ENCODE data around the gene LRRK1.
A peak's percentile ranks its signal among the peaks of the same experiment; 100 is the strongest.

LRRK1 gene

DNA sequence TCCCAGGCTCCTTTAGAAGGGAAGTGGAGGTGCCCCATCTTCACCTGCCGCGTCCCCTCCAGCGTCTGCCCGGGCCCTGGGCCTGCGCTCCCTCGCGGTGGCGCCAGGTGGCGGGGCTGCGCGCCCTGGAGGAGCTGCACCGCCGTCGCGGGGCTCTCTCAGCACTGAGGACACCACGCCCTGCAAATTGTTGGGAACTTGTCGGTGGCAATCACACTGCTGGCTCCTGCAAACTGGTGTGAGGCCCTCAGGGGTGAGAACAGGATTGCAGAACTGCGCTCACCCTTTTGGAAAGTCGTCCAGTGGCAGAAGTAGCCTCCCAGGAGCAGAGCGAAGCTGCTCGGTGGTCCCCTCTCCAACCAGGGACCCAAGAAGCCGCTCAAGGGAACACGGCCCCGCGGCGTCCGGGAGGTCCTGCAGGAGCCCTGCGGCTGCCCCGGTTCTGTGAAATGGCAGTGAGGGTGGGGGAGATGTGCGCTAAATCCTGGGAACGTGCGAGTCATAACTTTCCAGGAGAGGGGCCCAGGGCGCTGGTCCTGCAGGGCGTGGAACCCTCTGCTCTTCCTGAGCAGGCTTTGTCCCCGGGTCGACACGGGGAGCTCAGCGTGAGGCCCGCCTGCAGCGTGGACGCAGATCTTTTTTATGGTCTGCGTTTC, 995 bp upstream of the LRRK1 start:
- peak; percentile 71 for DNase-seq

DNA sequence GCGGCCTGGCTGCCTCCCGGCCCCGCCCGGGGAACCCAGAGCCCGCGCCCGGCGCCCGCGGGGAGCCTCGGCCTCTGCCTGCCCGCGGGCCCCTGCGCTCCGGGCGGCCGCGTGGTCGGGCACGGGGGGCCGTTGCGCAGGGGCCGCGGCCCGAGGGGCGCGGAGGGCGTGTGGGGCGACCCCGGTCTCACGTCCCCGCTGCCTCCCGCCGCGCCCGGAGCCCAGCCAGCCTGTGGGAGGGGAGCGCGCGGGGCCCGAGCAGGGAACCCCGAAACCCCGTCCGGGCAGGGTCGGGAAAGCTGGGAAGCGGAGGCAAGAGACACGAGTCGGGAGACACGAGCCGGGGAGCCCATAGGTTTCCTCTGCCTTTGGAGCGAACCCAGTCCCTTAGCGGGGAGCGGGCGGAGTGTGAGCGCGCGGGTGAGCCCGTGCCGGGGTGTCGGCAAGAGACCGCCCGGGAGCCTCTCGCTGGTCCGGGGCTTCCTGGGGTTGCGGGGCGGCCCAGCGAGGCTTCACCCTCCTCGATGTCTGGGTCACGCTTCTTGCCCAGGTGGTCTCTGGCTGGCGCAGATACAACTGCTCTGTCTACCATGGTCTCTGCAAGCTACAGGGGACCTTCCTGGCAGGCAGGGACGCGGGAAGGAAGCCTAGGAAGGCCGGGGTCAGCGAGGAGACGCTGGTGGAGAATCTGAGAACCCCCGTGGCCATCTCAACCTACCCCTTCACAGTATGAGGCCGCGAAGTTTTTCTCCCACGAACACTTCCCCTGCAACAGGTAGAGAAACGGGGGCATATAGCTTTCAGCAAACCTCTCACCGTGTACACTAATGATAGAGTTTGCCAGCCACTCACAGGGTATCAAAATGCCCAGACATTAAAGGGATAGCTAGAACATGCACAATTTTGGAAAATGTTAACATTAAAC, 586 bp downstream of the LRRK1 start:
- peak; percentile 8 for DNase-seq

GRCh38 chr15:100920516-100921135, 1.5 kb downstream of the LRRK1 start:
- no peak for DNase-seq

DNA sequence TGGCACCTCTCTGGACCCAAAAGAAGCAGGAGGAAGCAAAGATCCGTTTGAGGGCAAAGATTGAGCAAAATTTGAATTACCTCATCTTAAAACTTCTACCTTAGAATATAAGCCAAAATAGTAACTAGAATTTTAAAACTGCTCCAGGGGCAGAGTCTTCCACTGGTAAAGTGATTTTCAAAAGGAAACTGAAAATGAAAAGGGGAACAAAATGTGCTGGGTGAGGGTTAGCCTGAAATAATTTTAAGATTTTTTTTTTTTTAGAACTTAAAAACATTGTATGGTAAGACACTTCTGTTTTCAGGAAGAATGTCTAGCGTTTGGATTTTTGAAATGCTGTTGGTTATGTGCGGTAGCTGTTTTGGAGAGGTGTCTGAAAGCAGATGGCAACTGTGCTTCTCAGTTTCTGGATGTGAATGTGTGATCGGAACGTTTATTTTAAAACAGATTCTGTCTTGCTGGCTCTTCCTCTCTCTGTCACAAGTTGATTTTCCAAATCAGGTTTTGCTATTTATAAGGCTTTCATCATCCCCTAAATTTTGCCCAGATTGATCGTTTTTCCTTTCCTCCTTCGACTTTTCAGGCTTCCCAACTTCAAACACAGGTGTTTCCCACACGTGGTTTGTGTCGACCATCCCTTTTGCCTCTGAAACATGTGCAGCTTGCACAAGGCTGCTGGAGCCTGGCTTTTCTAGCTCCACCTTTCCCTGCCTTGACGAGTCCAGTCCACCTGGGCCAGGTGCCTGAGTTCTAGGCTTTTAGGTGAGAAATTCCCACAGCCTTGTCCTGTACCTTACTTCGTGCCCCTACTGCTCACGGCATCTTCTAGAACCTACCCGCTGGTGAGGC, 3.3 kb downstream of the LRRK1 start:
- no peak for DNase-seq

DNA sequence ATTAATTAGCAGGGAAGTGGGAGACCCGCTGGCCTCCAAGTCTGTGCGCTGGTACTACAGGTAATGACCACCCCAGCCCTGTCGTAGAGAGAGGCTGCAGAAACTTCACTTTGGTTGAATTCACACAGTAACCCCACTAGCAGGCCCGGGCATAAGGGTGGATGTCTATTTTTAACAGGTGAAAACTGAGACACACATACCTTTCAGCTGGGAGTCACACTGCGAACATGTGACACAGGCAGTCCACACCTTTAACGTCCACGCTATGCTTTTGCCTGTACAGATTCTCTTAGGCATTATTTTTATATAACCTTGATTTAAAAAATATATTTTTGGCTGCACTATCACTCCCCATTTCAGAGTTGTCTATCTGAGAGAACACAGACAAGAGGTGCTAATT, 3.9 kb downstream of the LRRK1 start:
- no peak for DNase-seq

DNA sequence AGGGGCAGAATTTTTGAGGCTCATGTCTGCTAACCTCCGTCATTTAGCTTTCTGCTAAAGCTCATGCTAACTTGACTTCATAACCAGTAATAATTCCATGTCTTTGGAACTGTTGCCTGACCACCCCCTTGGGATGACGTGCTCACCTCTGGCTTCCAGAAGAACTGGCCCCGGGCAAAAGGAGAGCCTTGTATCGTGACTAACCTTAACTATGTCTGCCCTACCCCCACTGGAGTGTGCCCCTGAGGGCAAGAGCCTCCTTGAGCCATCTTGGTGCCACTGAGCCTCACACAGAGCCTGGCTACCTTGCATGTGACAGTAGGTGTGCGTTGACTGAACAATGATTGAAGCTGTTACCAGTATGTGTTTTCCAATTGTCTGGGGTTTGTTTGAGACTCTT, 4.7 kb downstream of the LRRK1 start:
- no peak for DNase-seq

- DNase-seq, result no peak
Observed at GRCh38 chr15:100924436-100924835, 5.3 kb downstream of the LRRK1 start.

- no peak for DNase-seq
Observed at GRCh38 chr15:100925480-100925879, 6.3 kb downstream of the LRRK1 start.

- no peak for DNase-seq
Observed at GRCh38 chr15:100926258-100926657, 7.1 kb downstream of the LRRK1 start.

DNA sequence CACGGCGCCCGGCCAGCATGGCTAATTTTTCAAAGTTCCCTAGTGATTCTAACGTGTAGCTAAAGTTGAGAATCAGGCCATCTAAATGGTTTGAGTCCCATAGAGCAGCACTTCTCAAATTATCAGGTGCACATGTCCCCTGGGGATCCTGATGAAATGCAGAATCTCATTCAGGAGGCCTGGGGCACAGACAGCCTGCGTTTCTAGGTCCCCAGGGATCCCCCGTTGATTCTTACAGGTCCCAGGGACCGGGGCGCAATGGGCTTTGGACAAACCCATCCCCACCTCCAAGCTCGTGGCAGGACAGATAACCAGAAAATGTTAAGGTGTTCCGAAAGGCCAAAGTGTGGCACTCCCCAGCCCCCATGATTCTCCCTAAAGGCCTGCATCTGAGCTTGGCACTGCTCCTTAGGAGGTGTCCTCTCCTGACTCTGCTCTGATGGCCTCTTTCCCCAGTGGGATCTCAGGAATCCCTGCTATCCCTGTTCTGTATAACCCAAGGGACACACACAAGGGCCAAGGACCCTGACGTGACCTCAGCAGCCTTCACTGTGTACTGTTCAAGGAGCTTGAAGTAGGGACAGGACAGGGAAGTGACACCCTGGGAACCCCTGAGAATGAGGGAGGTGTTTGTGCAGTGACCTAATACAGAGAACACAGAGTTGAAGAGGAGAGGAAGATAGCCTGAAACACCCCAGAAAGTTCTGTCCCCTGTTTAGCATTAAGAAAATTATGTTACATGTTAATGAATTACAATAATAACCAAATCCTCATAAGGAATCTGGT, 8.0 kb downstream of the LRRK1 start:
- DNase-seq, result no peak

DNA sequence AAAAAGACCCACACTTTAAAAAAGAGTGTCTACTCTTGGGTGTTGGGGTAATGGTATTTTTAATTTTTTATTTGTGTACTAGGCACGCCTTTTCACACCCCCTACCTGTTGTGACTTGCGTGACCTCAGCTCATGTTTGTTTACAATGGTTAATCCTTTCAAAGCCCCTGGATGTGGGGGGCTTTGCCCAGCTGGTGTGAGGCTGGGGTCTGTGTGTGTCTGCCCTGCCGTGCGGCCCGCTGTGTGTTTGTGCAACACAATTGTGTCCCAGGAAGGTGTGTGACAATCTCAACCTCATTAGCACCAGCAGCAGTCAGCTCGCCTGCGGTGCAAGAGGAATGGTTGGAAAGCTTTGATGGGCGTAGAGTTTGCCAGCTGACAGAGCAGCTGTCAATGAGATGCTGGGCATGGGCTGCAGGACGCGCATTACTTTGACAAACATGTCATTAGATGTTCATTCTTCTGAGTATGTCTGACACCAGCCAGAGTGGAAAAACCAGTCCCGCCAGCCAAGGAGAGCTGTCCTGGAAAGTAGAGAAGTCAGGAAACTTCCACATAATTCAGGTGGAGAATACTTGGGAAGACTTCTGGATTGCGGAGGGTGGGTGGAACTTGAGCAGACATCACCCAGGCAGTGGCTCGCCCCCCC, 9.6 kb downstream of the LRRK1 start:
- no peak for DNase-seq

GRCh38 chr15:100929641-100930042, 10.5 kb downstream of the LRRK1 start:
- DNase-seq, result no peak

GRCh38 chr15:100930306-100930848, 11.2 kb downstream of the LRRK1 start:
- no peak for DNase-seq

GRCh38 chr15:100931143-100931890, 12.2 kb downstream of the LRRK1 start:
- DNase-seq, result no peak

- no peak for DNase-seq
Observed at GRCh38 chr15:100932676-100933348, 13.7 kb downstream of the LRRK1 start.

- DNase-seq, result no peak
Observed at GRCh38 chr15:100934166-100934565, 15.0 kb downstream of the LRRK1 start.

- DNase-seq, result no peak
Observed at GRCh38 chr15:100934726-100935125, 15.6 kb downstream of the LRRK1 start.

DNA sequence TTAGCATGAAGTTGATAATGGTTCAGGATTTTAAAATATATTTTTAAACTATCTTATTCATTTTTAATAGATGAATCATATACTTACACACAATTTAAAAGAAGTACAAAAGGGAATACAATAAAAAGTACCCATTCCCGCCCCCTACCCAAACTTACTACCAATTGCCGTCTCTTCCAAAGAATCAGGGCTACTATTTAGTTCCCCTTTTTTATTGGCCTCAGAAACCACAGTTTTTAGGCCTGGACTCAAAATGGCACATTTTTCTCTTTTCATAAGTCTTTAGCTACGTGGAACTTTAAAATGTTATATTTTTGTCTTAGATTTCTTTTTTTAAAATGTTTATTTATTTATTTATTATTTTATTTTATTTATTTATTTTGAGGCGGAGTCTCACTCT, 18.0 kb downstream of the LRRK1 start:
- no peak for DNase-seq

GRCh38 chr15:100939791-100940190, 20.6 kb downstream of the LRRK1 start:
- DNase-seq, result no peak

Data from stimulated activated CD4-positive, alpha-beta T cell treated with anti-CD3 and anti-CD28 coated beads, Interleukin-1b, Interleukin-23, amount 100 ng/mL, for 48 hours (primary cell).